Epidermal melanocyte (primary cell): ENCODE measurements around the gene LCE4A.
"Not testable (repeated sequence)": the region's sequence is repeated elsewhere in the genome, so short reads cannot be mapped to it uniquely, and the experiment has no call there.

Experiments used
- DNase-seq: peaks from one replicate; pipeline ENCODE4 v3.0.0; 2011; ENCODE audit warnings: low spot score; ENCODE audit not compliant: insufficient read length

LCE4A gene

DNA sequence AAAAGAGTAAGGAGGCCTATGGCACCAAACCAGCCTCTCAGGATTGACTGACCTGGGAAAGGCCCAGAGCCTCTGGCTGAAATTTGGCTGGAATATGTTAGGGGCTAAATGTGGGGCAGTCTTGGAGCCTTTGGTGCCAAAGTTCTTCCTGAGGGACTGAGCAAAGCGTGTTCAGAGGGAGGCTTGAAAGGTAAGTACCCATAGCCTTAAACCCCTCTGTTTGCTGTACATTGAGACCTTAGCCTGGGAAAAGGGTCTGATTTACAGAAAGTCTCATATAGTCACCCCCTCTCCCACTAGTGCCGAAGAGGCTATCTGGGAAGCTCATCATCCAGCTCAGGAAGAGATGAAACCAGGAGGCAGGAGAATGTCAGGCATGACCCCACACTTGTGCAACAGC is at the start of gene LCE4A:
Gene LCE4A, plus strand, starts transcription at position 301 of the 400 bp plus-strand sequence. CDS start 916 bp downstream, outside the sequence.
- DNase-seq: no peak

DNA sequence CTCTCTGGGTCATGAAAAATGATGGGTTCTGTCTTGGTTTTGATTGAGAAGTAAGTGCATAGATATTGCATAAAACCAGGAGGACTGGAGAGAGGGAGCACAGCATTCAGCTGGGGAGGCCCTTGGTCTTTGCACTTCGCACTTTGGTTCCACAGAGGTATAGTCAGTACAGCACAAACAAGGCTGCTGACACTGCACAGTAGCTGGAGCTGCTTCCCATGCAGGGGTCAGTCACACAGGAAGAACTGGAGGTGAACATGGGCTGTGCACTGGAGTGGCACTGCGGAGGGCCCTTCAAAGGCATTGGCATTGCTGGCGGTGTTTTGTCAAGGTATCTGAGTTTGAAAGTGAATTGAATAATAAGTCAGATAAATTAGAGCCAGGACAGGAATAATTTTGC is 49.3 kb upstream of the LCE4A start:
- no peak for DNase-seq

DNA sequence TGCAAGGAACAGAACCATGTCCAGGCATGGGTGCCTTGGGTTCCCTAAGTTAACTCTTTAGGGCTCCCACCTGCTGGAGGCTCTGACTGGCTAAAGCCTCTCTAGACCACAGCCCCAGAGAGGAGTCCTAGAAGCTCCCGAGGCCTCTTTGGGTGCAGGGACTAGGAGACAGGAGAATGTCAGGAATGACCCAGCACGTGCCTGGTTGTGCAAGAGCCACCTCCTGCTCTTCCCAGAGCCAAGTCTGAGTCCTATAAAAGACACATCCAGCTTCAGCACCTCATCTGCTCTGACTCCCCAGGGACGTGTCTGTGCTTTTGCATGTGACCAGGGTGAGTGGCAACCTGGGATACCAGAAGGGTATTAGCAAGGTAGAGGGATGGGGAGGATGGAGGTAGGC is 44.9 kb upstream of the LCE4A start, which contains the start of gene LCE2D:
Gene LCE2D, plus strand, starts transcription at position 283 of the 400 bp plus-strand sequence. CDS start 726 bp downstream, outside the sequence.
- no peak for DNase-seq

DNA sequence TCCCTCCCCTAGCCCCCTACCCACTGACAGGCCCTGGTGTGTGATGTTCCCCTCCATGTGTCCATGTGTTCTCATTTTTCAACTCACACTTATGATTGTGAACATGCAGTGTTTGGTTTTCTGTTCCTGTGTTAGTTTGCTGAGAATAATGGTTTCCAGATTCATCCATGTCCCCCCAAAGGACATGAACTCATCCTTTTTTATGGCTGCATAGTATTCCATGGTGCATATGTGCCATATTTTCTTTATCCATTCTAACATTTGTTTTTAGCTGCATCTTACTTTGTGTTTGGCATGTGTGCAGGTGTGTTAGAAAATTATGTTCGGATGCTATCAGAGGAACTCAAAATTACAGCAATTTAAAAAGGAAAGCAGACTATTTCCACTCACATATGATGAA is 41.8 kb upstream of the LCE4A start:
- DNase-seq: not testable (repeated sequence)

DNA sequence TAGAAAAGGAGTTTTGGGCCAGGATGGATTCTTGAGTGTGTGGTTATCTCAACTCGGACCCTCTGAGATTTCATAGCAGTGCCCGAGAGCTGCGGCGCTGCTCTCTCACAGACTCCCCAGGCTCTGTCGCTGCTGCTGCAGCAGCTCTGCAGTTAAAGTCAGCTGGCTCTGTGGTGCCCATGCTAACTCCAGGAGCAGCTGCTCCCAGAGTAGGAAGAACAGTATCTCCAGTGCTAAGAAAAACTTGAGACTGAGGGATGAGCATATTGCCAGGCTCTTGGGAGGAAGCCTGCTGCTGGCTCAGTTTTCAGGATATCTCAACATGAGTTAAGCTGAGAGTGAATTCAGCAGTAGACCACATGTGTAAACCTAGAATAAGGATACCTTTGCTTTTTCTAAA is 40.3 kb upstream of the LCE4A start:
- DNase-seq: no peak

DNA sequence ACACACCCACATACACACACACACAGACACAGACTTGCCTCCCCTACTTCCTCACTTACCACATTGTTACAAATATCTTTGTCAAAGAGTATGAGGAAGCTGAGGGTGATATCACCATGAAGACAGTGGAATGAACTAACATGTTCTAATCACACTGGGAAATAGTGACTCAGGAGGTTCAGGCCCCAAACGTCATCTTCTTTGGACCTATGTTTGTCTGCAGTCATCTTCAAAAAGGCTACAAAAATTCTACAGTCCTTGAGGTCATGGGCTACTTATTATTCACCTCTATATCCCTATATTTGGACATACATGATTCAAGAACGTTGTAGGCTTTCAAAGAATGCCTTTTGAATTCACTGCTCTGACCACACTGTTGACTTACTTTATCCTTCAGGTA is 34.9 kb upstream of the LCE4A start:
- no peak for DNase-seq

DNA sequence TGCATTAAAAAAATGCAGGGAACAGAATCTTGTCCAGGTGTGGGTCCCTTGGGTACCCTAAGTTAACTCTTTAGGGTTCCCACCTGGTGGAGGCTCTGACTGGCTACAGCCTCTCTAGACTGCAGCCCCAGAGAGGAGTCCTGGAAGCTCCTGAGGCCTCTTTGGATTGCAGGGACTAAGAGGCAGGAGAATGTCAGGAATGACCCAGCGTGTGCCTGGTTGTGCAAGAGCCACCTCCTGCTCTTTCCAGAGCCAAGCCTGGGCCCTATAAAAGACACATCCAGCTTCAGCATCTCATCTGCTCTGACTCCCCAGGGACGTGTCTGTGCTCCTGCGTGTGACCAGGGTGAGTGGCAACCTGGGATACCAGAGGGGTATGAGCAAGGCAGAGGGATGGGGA is 33.0 kb upstream of the LCE4A start, which contains the start of gene LCE2C:
Gene LCE2C, plus strand, starts transcription at position 297 of the 400 bp plus-strand sequence. CDS start 737 bp downstream, outside the sequence.
- DNase-seq: not testable (repeated sequence)

- DNase-seq: no peak
Measured at GRCh38 chr1:152679459-152679858, 28.5 kb upstream of the LCE4A start.

DNA sequence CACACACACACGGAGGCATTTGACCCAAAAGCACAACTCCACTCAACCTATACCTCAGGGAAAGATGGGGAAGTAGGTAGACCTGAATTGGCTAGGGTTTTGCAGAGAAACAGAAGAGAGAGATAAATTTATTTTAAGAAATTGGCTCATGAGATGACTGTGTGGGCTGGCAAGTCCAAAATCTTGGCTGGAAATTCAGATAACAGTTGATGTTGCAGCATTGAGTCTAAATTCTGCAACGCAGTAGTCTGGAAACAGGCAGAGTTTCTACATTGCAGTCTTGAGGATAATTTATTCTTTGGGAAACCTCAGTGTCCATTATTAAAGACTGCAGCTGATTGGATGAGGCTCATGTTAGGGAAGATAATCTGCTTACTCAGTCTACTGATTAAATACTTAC is 26.3 kb upstream of the LCE4A start:
- no peak for DNase-seq

DNA sequence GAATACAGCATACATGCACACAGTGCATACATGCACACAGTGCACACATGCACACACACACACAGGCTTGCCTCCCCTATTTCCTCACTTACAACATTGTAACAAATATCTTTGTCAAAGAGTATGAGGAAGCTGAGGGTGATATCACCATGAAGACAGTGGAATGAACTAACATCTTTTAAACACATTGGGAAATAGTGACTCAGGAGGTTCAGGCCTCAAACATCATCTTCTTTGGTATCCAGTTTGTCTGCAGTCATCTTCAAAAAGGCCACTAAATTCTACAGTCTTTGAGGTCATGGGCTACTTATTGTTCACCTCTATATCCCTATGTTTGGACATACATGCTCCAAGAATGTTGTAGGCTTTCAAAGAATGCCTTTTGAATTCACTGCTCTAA is 24.1 kb upstream of the LCE4A start:
- no peak for DNase-seq

- not testable (repeated sequence) for DNase-seq
Measured at GRCh38 chr1:152685823-152686222, 22.1 kb upstream of the LCE4A start, which contains the start of gene LCE2B. Gene LCE2B, plus strand, starts transcription at chr1:152686123. Its CDS starts 721 bp downstream, at chr1:152686844.

DNA sequence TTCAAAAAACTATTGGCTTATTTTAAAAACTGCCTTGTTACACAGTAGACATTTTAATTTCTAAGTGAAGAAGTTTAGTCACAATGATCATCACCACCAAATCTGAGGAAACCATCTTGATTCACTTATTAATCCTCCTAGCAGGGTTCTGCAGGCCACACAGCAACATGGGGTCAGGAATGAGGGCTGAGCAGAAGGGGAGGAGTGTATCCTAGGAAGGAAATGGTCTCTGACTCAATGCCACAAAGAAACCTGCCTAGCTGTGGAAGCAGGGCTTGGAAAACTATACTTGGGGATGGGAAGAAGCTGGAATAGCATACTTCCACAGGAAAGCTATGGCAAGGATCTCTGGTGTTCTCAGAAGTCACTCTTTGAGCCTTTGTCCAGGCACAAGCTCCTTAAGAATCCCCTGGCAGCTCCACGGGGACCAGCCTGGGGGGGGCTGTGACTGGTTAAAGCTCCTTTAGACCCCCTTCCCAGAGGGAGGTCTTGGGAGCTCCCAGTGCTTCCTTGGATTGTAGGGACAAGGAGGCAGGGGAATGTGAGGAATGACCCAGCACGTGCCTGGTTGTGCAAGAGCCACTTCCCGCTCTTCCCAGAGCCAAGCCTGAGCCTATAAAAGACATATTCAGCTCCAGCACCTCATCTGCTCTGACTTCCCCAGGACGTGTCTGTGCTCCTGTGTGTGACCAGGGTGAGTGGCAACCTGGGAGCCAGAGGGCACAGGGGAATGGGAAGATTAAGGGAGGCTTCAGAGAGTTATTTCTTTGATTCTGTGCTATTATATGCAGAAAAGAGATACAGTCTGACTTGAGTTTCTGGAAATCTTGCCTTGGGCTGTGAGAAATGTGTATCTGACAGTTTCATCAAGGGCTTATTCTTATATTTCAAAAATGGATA is 10.0 kb upstream of the LCE4A start, which contains the start of gene LCE2A:
Gene LCE2A, plus strand, starts transcription at position 645 of the 900 bp plus-strand sequence. CDS start 557 bp downstream, outside the sequence.
- DNase-seq: no peak

GRCh38 chr1:152699746-152700145 is 8.2 kb upstream of the LCE4A start:
- DNase-seq: no peak

GRCh38 chr1:152718238-152718637 is 10.3 kb downstream of the LCE4A start:
- DNase-seq: no peak

DNA sequence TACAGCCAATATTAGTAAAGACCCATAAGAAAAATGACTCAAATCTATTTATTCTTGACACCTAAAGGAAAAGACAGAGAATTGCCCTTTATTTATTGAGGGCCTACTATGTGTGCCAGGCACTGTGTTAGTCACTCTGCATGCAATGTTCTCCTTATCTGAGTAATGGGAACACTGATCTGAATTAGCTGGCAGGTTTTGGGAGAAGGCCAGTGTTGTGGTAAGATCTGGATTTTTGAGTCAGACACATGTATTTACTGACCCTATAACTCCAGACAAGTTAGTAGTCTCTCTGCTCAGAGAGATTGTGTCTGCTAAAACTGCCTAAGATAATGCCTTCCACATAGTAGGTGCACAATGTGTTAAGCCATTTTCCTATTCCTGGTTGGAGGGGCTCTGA is 17.3 kb downstream of the LCE4A start:
- DNase-seq: no peak

DNA sequence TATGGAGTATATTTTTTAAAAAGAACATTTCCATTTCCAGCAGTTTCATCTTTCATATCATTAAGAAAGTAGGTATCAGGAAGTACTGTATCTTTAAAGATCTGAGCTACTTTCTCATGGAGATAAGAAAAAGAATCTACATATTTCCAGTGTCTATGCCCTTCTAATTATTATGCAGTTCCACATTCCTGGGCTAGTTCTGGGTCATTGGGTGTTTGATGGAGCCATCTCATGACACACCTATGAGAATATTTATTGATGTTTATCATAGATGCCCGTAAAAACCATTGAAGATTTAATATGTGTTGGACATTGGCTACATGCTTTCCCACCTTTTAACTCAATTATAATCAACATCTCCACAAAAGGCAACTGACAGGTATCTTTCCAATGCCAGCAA is 21.0 kb downstream of the LCE4A start:
- DNase-seq: no peak

GRCh38 chr1:152735648-152736047 is 27.7 kb downstream of the LCE4A start:
- no peak for DNase-seq

GRCh38 chr1:152737997-152738396 is 30.0 kb downstream of the LCE4A start:
- DNase-seq: no peak

- no peak for DNase-seq
Measured at GRCh38 chr1:152739841-152740240, 31.9 kb downstream of the LCE4A start.

- DNase-seq: no peak
Measured at GRCh38 chr1:152741656-152742055, 33.7 kb downstream of the LCE4A start.

DNA sequence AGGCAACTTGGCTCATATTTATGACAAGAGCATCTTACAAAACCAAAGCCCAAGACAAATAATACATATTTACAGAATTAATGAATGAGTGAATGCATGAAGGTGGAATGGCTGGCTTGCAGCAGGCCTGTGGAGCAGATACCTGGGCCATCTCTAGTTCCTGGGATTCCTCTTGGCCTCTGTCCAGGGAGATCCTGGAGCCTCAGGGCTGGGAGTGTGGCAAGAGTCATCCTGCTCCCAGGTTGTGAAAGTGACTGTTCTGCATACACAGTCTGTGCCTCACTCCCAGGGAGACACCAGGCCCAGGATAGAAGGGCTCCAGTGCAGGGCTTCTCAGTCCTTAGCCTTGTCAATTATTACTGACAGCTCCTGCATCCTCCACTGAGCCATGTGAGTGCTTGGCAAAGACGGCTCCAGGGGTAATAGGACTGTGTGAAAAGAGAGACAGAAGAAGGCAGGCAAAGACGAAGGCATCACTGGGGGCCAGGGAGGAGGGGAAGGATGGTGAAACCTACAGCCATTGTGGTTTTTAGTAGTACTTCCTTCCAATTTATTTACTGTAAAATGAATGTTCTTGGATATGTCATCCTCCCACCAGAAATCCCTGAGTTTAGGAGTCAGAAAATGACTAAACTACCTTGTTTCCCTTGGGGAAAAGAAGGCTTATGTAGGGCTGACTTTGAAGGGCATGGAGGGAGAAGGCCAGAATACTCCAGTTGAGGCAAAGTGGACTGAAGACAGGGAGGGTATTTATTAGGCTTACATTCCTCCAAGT is 35.6 kb downstream of the LCE4A start:
- no peak for DNase-seq

DNA sequence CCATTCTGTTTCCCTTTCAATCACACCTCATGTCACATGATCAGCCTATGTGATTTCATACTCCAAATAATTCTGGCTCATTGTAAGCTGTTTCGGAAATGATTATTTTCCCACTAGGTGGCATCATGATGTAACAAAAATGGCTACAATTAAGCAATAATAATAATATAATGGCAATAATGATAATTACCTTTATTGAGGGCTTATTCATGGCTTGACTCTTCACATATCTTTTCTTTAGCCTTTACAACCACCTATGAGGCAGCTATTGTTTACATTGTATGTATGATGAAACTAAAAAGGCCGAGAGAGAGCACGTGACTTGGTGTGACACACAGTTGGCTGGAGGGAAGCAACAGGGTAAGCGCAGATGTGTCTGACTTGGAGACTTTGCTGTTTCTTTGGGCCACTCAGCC is 37.3 kb downstream of the LCE4A start:
- no peak for DNase-seq
